NCI-H345 treated with DMSO at 0.1 percent for 48 hours (cell line): ENCODE results near the gene SNRPD3.

Source experiments
- DNase-seq: peaks from one replicate; lab custom pipeline; 2025; ENCODE audit not compliant: unreplicated experiment; lab: John Stamatoyannopoulos, UW

The SNRPD3 gene

GRCh38 chr22:24566899-24567511, 11.2 kb downstream of the SNRPD3 start:
- no peak for DNase-seq

- DNase-seq = no peak
Observed at GRCh38 chr22:24567668-24568067, 11.9 kb downstream of the SNRPD3 start.

- no peak for DNase-seq
Observed at GRCh38 chr22:24571266-24571665, 15.5 kb downstream of the SNRPD3 start.

- no peak for DNase-seq
Observed at GRCh38 chr22:24576778-24577177, 21.0 kb downstream of the SNRPD3 start.

- DNase-seq = no peak
Observed at GRCh38 chr22:24578355-24579257, 22.8 kb downstream of the SNRPD3 start.

GRCh38 chr22:24579258-24579601, 23.4 kb downstream of the SNRPD3 start:
- no peak for DNase-seq

GRCh38 chr22:24580276-24580675, 24.5 kb downstream of the SNRPD3 start:
- DNase-seq = no peak

- DNase-seq = no peak
Observed at GRCh38 chr22:24582056-24582814, 26.4 kb downstream of the SNRPD3 start.

GRCh38 chr22:24583221-24584165, 27.7 kb downstream of the SNRPD3 start:
- peak; percentile 74 for DNase-seq

- no peak for DNase-seq
Observed at GRCh38 chr22:24584166-24584790, 28.5 kb downstream of the SNRPD3 start.

GRCh38 chr22:24584871-24585411, 29.1 kb downstream of the SNRPD3 start:
- no peak for DNase-seq

GRCh38 chr22:24585461-24585860, 29.7 kb downstream of the SNRPD3 start:
- no peak for DNase-seq

- no peak for DNase-seq
Observed at GRCh38 chr22:24585927-24586546, 30.2 kb downstream of the SNRPD3 start.

GRCh38 chr22:24587251-24587650, 31.5 kb downstream of the SNRPD3 start:
- no peak for DNase-seq

- no peak for DNase-seq
Observed at GRCh38 chr22:24587948-24588347, 32.1 kb downstream of the SNRPD3 start.

GRCh38 chr22:24588381-24588756, 32.6 kb downstream of the SNRPD3 start:
- no peak for DNase-seq

GRCh38 chr22:24588757-24589481, 33.1 kb downstream of the SNRPD3 start:
- no peak for DNase-seq

GRCh38 chr22:24589518-24590030, 33.8 kb downstream of the SNRPD3 start:
- no peak for DNase-seq
